Right cardiac atrium (tissue), 5 donors: Measurements from ENCODE around the gene FRG2C. TPM values are rescaled to one million over a fixed set of nuclear protein-coding genes. Genes with fewer than 3 reads are reported as not detected.
"Not testable (repeated sequence)": the region's sequence is repeated elsewhere in the genome, so short reads cannot be mapped to it uniquely, and the experiment has no call there.

Experiments
- ATAC-seq, 2 donors: fragments of 200-7000 bp; cut with Tn5 transposase; one replicate each; pipeline versions ENCODE4 v1.8.0 to v1.9.1; 2020; ENCODE audit warnings: moderate library complexity in 2 of 2, mild to moderate bottlenecking in 1 of 2
- DNase-seq, 3 donors: peaks; one replicate each; pipeline ENCODE4 v3.0.0-alpha.2; 2020
- H3K27ac ChIP-seq: one replicate; pipeline ENCODE4 v1.5.1; 2013; ENCODE audit warnings: mild to moderate bottlenecking, low read length, control low read depth, moderate library complexity
- H3K27me3 ChIP-seq: one replicate; pipeline ENCODE4 v1.6.1; 2013; ENCODE audit not compliant: control insufficient read depth, insufficient read depth
- H3K4me1 ChIP-seq: one replicate; pipeline ENCODE4 v1.6.1; 2013; ENCODE audit warnings: low read length; ENCODE audit not compliant: control insufficient read depth, insufficient read depth
- H3K4me3 ChIP-seq: one replicate; pipeline ENCODE4 v1.5.1; 2013; ENCODE audit warnings: low read length, control low read depth
- H3K9me3 ChIP-seq: one replicate; pipeline ENCODE4 v1.6.1; 2013; ENCODE audit warnings: low read length; ENCODE audit not compliant: control insufficient read depth
- WGBS: extraction: QIAGEN DNeasy Blood & Tissue Kit; methylation state at CpG from one replicate; pipeline ENCODE4 v1.1.7; 2013; 5-methylcytosine and 5-hydroxymethylcytosine counted together
- intact Hi-C, 4 donors: fragments of 100-400 bp; cut with DNase I; formaldehyde crosslinking; loops; one replicate each; pipeline versions ENCODE4 v1.11.0 to v1.14.0; 2022 to 2023
- microRNA-seq, 2 donors: library from miRNA; unstranded; fragments of <30 nt; microRNA quantifications; one replicate each; pipeline ENCODE4 v1.2.0, GENCODE V29; 2020 to 2021
- polyA plus RNA-seq: library from polyadenylated mRNA; stranded (reverse); fragments of 200-250 nt; gene quantifications from one replicate; pipeline ENCODE4 v1.2.3, GENCODE V29; 2013
- total RNA-seq, 4 donors: library from RNA; stranded (reverse); fragmentation: NEBNext Ultra II Directional; extraction: Animal tissue kit (Norgen Biotek cat#: 25700); gene quantifications; one replicate each; pipeline ENCODE4 v1.2.1, GENCODE V29; 2021
- donor health status: healthy with polysubstance abuse.
- donor health status: DM: no; HTN: yes; CAD: no.
- donor health status: DM: no; HTN: no; CAD: no.
- donor health status: DM: no; HTN: yes; CAD: no; lungs with severe emphysema.
- donor health status: DM: yes; HTN: yes; CAD: no.

Gene FRG2C
- total and polyA plus RNA-seq, 5 donors, result not detected

DNA sequence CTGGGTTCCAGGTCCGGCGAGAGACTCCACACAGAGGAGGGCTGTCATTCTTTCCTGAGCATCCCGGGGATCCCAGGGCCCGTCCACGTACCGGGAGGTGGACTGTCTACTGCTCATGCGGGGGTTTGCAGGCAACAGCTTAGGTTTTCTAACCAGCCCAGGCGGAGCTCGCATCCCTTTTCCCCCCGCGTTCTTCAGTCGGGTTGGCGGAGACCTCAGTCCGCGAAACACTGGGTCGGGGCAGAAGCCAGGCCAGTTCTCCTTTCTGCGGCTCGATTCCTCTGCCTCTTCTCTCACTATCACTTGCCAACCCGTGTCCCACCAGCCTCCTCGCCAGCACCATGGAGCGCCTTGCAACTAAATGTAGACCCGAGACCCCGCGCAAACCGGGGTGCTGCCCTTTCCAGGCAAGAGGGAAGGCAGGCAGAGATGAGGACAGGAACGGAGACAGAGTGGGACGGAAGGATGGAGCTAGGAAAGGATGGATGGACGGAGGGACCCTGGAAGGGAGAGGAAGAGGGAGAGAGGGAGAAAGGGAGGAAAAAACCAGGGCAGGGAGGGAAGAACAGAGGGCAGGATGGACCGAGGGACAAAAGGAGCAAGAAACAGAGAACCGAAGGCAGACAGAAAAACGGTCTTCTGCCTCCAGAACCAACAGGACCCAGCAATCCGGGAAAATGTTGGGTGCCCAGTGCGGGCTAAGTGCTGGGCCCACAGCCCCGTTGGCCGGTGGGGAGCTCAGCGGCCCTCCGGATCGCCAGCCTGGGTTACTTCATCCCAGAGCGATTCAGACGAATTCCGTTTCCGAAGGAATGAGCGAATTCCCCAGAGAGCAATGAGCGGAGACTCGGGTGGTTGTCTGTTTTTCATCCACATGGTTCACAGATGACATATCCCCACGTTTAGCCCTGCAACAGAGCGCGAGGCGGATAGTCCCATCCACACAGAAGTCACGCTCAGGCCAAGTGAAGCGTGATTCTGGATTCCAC lies 6.5 kb downstream of the FRG2C start:
- intact Hi-C loops, H3K4me1 ChIP-seq, ATAC-seq, H3K4me3 ChIP-seq, H3K9me3 ChIP-seq, H3K27ac ChIP-seq, H3K27me3 ChIP-seq: not testable (repeated sequence)
- 16% methylated on average over 51 of the region's 51 CpGs for WGBS
- peak in 2 of 3 donors; percentile 20 to 49 for DNase-seq

DNA sequence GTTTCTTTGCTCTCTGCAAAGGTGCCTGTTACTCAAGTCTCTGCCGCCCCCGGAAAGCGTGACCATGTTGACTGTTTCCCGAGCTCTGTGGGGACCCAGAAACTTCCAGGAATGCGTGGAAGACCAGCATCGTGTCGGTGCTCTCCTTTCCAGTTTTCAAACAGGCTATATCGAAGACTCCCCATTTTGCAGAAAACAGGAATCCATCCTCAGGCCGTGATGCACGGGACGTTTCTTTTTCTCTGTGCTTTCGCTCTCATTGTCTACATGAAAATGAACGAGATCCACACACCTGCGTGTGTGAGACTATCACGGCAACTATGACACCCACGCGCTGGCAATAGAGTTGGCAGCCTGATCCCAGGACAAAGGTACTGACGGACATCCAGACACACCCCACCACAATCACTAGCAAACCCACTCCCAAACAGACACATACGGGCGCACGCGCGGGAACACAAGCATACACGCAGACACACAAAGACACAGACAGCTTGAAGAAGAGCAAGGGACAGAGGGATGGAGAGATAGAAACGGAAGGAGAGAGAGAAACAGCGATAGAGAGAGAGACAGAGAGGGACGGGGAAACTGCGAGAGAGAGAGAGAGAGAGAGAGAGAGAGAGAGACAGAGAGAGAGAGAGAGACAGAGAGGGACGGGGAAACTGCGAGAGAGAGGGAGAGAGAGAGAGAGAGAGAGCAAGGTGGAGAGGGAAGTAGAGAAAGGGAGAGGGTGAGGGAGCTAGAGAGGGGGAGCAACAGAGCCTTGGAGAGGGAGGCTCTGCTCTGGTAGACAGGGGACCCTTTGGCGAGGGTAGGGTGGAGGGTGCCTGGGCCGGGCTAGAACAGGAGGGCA lies 7.4 kb downstream of the FRG2C start:
- ATAC-seq, H3K9me3 ChIP-seq, H3K4me3 ChIP-seq, H3K4me1 ChIP-seq, intact Hi-C loops, H3K27me3 ChIP-seq, H3K27ac ChIP-seq: not testable (repeated sequence)
- peak in 1 of 3 donors; percentile 37 for DNase-seq
- 19% methylated on average over 32 of the region's 32 CpGs for WGBS

DNA sequence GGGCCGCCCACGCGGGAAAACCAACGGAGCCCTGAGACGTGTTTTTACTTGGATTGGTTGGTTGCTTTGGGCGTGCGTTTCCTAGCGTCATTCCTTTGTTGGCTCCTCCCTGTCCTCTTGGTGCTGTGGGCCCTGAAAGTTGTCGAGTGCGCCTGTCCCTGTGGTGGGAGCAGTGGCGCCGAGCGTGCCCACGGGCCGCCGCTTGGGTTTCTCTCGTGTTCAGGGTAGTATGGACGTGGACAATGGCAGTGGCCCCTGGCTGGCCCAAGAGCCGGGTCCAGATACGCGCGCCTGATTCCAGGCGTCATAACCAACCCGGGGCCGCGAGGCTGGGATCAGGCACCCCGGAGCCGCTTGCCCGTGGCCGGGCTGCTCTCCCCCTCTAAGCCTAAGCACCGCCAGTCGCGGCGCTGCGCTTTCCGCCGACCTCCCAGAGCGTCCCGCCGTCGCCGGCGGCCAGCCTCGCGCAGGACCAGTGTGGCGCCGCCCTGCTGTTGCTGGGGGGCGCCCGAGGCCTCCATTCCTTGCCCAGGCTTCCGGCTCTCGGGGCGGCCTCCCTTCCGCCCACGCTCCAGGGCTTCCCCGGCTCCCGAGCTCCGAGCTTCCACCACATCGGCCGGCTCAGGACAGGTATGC lies 8.1 kb downstream of the FRG2C start:
- DNase-seq (peak; percentile 34 to 56 (median 42)), ATAC-seq (peak in 1 of 2 donors; percentile 56)
- H3K9me3 ChIP-seq, H3K4me1 ChIP-seq, H3K27ac ChIP-seq, intact Hi-C loops, H3K27me3 ChIP-seq: not testable (repeated sequence)
- peak overlapping the region; percentile 4 for H3K4me3 ChIP-seq
- WGBS, result 13% methylated on average over 59 of the region's 59 CpGs

DNA sequence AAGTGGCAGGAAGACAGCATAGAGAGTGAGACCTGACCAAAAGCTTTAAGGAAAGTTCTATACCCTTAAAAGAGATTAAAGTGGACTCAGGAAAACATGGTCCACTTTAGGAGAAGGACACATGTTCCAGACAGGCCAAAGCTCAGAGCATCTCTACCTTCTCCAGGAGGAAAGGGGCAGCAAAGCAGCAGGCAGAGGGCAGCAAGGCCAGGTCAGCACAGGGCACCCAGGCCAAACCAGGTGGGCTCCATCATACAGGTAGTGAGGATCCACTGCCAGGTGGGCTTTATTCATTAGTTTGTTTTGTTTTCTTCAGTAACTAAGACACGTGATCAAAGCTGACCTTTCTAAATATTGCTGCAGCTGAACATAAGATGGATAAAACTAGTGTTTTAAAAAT lies 19.8 kb downstream of the FRG2C start:
- 10% methylated on average over 1 of the region's 1 CpG for WGBS
- peak in 1 of 3 donors; percentile 45 for DNase-seq
- H3K27me3 ChIP-seq, H3K4me3 ChIP-seq, intact Hi-C loops, H3K9me3 ChIP-seq, H3K27ac ChIP-seq, H3K4me1 ChIP-seq, ATAC-seq: not testable (repeated sequence)

DNA sequence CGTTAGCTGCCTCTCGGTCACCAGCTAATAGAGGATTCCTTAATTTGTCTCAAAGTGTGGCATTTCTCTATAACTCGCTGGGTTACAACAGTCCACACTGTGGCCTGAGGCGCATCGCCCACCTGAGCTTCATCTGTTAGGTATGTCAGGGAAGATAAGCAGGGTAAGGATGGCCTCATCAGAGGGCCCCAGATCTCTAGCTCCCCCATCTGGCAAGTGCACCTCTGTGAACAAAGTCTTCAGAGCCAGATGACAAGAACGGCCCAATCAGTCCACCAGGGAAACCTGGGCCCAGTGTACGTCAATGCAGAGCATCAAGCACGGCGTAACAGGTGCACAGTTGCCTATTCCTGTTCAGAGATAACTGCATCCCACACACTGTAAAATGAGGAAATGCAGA lies 23.2 kb downstream of the FRG2C start:
- H3K27ac ChIP-seq, result no peak overlapping the region

DNA sequence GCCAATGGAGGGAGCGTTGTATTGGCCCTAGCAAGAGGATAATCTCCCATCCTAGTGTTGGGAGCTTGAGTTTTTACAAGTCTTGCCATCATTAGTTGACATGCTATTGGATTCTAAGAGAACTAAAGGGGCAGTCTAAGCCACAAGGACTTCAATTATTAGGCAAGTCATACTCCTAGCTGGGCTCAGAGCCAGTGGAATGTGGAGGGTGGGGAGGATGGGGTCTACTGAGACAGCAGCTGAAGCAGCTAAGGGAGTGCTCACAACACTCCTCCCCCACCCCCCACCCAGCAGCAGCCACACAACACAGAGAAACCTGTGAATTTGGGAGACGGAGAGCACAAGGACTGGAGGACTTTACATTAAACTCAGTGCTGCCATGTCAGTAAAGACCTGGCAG lies 27.9 kb downstream of the FRG2C start:
- WGBS, result 40% methylated on average over 2 of the region's 2 CpGs
- Histone ChIP-seq H3K27me3 (no peaks in the 10 kb centered on the region), H3K27ac (no peak overlapping the region), H3K4me1 (no peaks in the 10 kb centered on the region), H3K4me3 (no peak overlapping the region), H3K9me3 (no peaks in the 10 kb centered on the region)
- DNase-seq, result no peak
- intact Hi-C loops, result no loop called here
- ATAC-seq, result no peak

More for the DNA sequence above, 23.2 kb downstream of the FRG2C start:
- no peaks in the 10 kb centered on the region for H3K27me3 ChIP-seq
- no peak for DNase-seq
- H3K4me1 ChIP-seq, result no peaks in the 10 kb centered on the region
- intact Hi-C loops, result no loop called here
- H3K9me3 ChIP-seq, result no peaks in the 10 kb centered on the region
- H3K4me3 ChIP-seq, result no peak overlapping the region
- 92% methylated on average over 9 of the region's 9 CpGs for WGBS
- no peak for ATAC-seq

Small RNA genes within 50 kb of the gene (microRNA-seq; reads per million reads assigned to microRNA genes)
- gene MIR1324, result 0 reads per million in 2 donors

Other genes starting within 250 kb of the FRG2C start
- 1 to 10 TPM; 8.5 to 9.2 (median 9.2) TPM for gene ZNF717, start 121.2 kb downstream of the FRG2C start, total RNA-seq
- 4.5 TPM for gene ZNF717, start 121.2 kb downstream of the FRG2C start, polyA plus RNA-seq